SK-N-SH (cell line): Measurements from ENCODE around the gene OCLN. TPM values are rescaled to one million over a fixed set of nuclear protein-coding genes. Genes with fewer than 3 reads are reported as not detected.

Source experiments
- polyA plus RNA-seq, 3 experiments: library from polyadenylated mRNA; depleted of rRNA; stranded (reverse); fragments of >200 nt; gene quantifications; 2 replicates each; pipeline ENCODE4 v1.2.3, GENCODE V29; 2012
- small RNA-seq, 7 experiments: library from RNA; depleted of rRNA; stranded (forward); fragments of <200 nt; gene quantifications; one replicate each; pipeline ENCODE3, GENCODE V24; 2012

The OCLN gene
- polyA plus RNA-seq, 1 of the 3 experiments (the other 2 are of a cell fraction): 6.5 TPM

Small RNAs within 50 kb of the gene (small RNA-seq; reads per million reads assigned to genes)
- gene RN7SL616P (0 reads per million in 7 experiments), gene RNU6-724P (0 reads per million in 7 experiments), gene RPS27P14 (0 reads per million in 7 experiments)

Other genes starting within 250 kb of the OCLN start
- gene CCDC125, start 160.0 kb upstream of the OCLN start, polyA plus RNA-seq (2012; rRNA removed): 1.7 and 2.3 TPM in 2 replicates
- 12.9 and 15.1 TPM in 2 replicates for gene AK6, start 123.3 kb upstream of the OCLN start, polyA plus RNA-seq (2012; rRNA removed)
- gene TAF9, start 123.3 kb upstream of the OCLN start, polyA plus RNA-seq (2012; rRNA removed): 106 and 138 TPM in 2 replicates
- gene RAD17, start 123.0 kb upstream of the OCLN start, polyA plus RNA-seq (2012; rRNA removed): 15.4 and 16.9 TPM in 2 replicates
- gene MARVELD2, start 77.7 kb upstream of the OCLN start, polyA plus RNA-seq (2012; rRNA removed): 0.07 TPM in 1 of 2 replicates, not detected in the other
- gene GTF2H2C, start 67.4 kb downstream of the OCLN start, polyA plus RNA-seq (2012; rRNA removed): 23.4 and 24.9 TPM in 2 replicates